Breast epithelium (tissue), 3 donors: Measurements from ENCODE around the gene SYCE3.

ENCODE experiments used
- POLR2A ChIP-seq: fragments of 450-650 bp; IDR thresholded peaks from one replicate; pipeline ENCODE4 v1.6.1; 2016; ENCODE audit warnings: antibody characterized with exemption, mild to moderate bottlenecking, moderate library complexity
- POLR2AphosphoS5 ChIP-seq, 3 donors: sonication (generic); formaldehyde crosslinking; IDR thresholded peaks; one replicate each; pipeline ENCODE4 v1.6.1; 2017; ENCODE audit warnings: antibody characterized with exemption in 3 of 3
- TF ChIP-seq, protein P1 (sequence below), 3 donors: fragments of 450-650 bp; IDR thresholded peaks; one replicate each; pipeline ENCODE4 v1.5.1; 2016 to 2017; ENCODE audit warnings: antibody characterized with exemption in 3 of 3, mild to moderate bottlenecking in 3 of 3, moderate library complexity in 3 of 3

DNA sequence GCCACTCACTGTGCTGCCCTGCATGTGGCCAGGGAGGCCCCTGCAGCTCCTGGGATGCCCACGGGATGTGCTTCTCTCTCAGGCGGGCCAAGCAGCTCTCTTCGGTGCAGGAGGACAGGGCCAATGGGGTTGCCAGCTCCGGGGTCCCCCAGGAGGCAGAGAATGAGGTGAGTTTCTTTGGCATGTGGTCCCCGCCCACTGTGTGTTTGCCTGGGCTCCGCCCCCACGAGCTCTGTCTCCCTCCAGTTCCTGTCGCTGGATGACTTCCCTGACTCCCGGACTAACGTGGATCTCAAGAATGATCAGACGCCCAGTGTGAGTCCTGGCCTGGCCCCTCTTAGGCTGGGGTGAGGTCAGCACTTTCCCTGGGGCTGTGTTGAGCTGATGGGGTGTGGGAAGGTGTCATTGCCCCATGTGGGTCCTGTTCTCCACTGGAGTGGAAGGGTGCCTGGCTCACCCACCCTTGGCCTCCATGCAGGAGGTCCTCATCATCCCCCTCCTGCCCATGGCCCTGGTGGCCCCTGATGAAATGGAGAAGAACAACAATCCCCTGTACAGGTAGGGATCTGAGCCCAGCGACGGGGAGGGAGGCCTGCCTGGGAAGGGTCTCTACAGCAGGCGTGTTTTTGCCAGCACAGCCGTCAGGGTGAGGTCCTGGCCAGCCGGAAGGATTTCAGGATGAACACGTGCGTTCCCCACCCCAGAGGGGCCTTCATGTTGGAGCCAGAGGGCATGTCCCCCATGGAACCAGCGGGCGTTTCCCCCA lies 45.0 kb downstream of the SYCE3 start:
- TF ChIP-seq, protein P1, sequence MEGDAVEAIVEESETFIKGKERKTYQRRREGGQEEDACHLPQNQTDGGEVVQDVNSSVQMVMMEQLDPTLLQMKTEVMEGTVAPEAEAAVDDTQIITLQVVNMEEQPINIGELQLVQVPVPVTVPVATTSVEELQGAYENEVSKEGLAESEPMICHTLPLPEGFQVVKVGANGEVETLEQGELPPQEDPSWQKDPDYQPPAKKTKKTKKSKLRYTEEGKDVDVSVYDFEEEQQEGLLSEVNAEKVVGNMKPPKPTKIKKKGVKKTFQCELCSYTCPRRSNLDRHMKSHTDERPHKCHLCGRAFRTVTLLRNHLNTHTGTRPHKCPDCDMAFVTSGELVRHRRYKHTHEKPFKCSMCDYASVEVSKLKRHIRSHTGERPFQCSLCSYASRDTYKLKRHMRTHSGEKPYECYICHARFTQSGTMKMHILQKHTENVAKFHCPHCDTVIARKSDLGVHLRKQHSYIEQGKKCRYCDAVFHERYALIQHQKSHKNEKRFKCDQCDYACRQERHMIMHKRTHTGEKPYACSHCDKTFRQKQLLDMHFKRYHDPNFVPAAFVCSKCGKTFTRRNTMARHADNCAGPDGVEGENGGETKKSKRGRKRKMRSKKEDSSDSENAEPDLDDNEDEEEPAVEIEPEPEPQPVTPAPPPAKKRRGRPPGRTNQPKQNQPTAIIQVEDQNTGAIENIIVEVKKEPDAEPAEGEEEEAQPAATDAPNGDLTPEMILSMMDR (IDR thresholded peaks at IDR 0.05), result no peak
- TF ChIP-seq POLR2AphosphoS5 (IDR thresholded peaks at IDR 0.05), result no peak
- TF ChIP-seq POLR2A, result no peak
